ENCODE data around the gene ETV3L. TPM values are rescaled to one million over a fixed set of nuclear protein-coding genes. Genes with fewer than 3 reads are reported as not detected.

The ETV3L gene
- total and polyA plus RNA-seq, 5 donors from 2014 or later = not detected

DNA sequence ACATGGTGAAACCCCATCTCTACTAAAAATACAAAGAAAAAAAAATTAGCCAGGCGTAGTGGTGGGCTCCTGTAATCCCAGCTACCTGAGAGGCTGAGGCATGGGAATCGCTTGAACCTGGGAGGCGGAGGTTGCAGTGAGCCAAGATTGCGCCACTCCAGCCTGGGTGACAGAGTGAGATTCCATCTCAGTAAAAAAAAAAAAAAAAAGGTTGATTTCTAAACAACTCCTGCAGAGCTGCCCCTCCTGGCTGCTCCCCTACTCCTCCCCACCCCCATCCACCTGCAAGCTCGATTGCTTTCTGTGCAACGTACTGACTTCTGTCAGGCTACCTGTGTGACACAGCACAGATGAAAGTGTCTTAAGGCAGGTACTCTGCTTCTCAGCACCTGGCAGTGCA, 13.3 kb downstream of the ETV3L start:
- no peaks in the 10 kb centered on the region for H3K36me3 Mint-ChIP-seq

GRCh38 chr1:157085421-157085820, 14.2 kb downstream of the ETV3L start:
- no peak for DNase-seq
- peaks cover 0 to 5% (median 0%) of the 10 kb centered on the region in 4 donors for H3K4me1 Mint-ChIP-seq

More for the DNA sequence above, 13.3 kb downstream of the ETV3L start:
- no peak overlapping the region for H3K27ac Mint-ChIP-seq
- H3K36me3 ChIP-seq (ENCODE audit: control insufficient read depth, insufficient read depth, low read length) = no peaks in the 10 kb centered on the region
- H3K4me1 ChIP-seq (ENCODE audit: control insufficient read depth, insufficient read depth, low read length, poor library complexity, severe bottlenecking) = no peaks in the 10 kb centered on the region
- peaks cover 4% of the 10 kb centered on the region for H3K27me3 Mint-ChIP-seq
- peaks cover 0 to 1% (median 0%) of the 10 kb centered on the region in 7 donors for H3K9me3 Mint-ChIP-seq
- H3K4me3 Mint-ChIP-seq = no peak overlapping the region
- H3K27me3 ChIP-seq (ENCODE audit: control insufficient read depth, insufficient read depth, low read length) = peaks cover 6% of the 10 kb centered on the region
- H3K9me3 ChIP-seq (ENCODE audit: control insufficient read depth in 2 of 2, low read length in 2 of 2) = no peaks in the 10 kb centered on the region
- no peak for ATAC-seq (ENCODE audit: low read depth in 2 of 2)
- H3K4me1 Mint-ChIP-seq = peaks cover 0 to 5% (median 0%) of the 10 kb centered on the region in 4 donors
- H3K4me3 ChIP-seq (ENCODE audit: low read depth, low read length) = no peak overlapping the region
- no peak overlapping the region for H3K27ac ChIP-seq (ENCODE audit: insufficient read depth, low read length, poor library complexity, severe bottlenecking)
- DNase-seq = no peak

GRCh38 chr1:157084720-157085119, 14.9 kb downstream of the ETV3L start:
- Mint-ChIP-seq H3K27me3 (peaks cover 4% of the 10 kb centered on the region), H3K4me3 (no peak overlapping the region), H3K36me3 (no peaks in the 10 kb centered on the region), H3K27ac (no peak overlapping the region), H3K9me3 (peaks cover 0 to 1% (median 0%) of the 10 kb centered on the region in 7 donors), H3K4me1 (no peaks in the 10 kb centered on the region)
- Histone ChIP-seq H3K27ac (ENCODE audit: insufficient read depth, low read length, poor library complexity, severe bottlenecking) (no peak overlapping the region), H3K27me3 (ENCODE audit: control insufficient read depth, insufficient read depth, low read length) (peaks cover 6% of the 10 kb centered on the region), H3K36me3 (ENCODE audit: control insufficient read depth, insufficient read depth, low read length) (no peaks in the 10 kb centered on the region), H3K4me1 (ENCODE audit: control insufficient read depth, insufficient read depth, low read length, poor library complexity, severe bottlenecking) (no peaks in the 10 kb centered on the region), H3K4me3 (ENCODE audit: low read depth, low read length) (no peak overlapping the region), H3K9me3 (ENCODE audit: control insufficient read depth in 2 of 2, low read length in 2 of 2) (no peaks in the 10 kb centered on the region)
- ATAC-seq (ENCODE audit: low read depth in 2 of 2) = no peak
- DNase-seq = no peak

More at GRCh38 chr1:157085421-157085820, 14.2 kb downstream of the ETV3L start:
- Histone ChIP-seq H3K27me3 (ENCODE audit: control insufficient read depth, insufficient read depth, low read length) (peaks cover 6% of the 10 kb centered on the region), H3K4me1 (ENCODE audit: control insufficient read depth, insufficient read depth, low read length, poor library complexity, severe bottlenecking) (no peaks in the 10 kb centered on the region), H3K27ac (ENCODE audit: insufficient read depth, low read length, poor library complexity, severe bottlenecking) (no peak overlapping the region), H3K9me3 (ENCODE audit: control insufficient read depth in 2 of 2, low read length in 2 of 2) (no peaks in the 10 kb centered on the region), H3K4me3 (ENCODE audit: low read depth, low read length) (no peak overlapping the region), H3K36me3 (ENCODE audit: control insufficient read depth, insufficient read depth, low read length) (no peaks in the 10 kb centered on the region)
- no peak for ATAC-seq (ENCODE audit: low read depth in 2 of 2)
- Mint-ChIP-seq H3K4me3 (no peak overlapping the region), H3K27ac (no peak overlapping the region), H3K27me3 (peaks cover 4% of the 10 kb centered on the region), H3K36me3 (no peaks in the 10 kb centered on the region), H3K9me3 (peaks cover 0 to 1% (median 0%) of the 10 kb centered on the region in 7 donors)

DNA sequence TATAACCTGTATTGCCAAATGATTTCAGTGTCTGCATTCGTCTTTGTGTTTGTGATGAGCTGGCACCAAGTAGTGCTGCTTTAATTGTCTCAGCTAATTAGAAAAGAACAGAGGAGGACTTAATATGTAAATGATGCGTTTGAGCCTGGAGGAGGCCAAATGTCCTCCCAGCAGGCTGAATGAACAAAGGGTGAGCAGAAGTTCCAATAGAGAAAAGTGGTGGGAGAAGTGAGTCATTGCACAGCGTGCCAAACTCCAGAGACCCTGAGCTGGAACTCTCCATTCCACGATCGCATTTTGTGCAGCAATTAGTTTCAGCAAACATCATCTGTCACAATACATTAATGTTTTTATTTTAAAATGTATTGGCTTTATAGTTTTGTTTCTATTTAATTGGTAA, 17.9 kb downstream of the ETV3L start:
- no peak for DNase-seq
- ATAC-seq (ENCODE audit: low read depth in 2 of 2) = no peak
- Mint-ChIP-seq H3K27me3 (peaks cover 19% of the 10 kb centered on the region), H3K36me3 (no peaks in the 10 kb centered on the region), H3K27ac (no peak overlapping the region), H3K4me1 (no peaks in the 10 kb centered on the region), H3K4me3 (no peak overlapping the region), H3K9me3 (peaks cover 0 to 1% (median 0%) of the 10 kb centered on the region in 7 donors)
- Histone ChIP-seq H3K9me3 (ENCODE audit: control insufficient read depth in 2 of 2, low read length in 2 of 2) (no peaks in the 10 kb centered on the region), H3K4me1 (ENCODE audit: control insufficient read depth, insufficient read depth, low read length, poor library complexity, severe bottlenecking) (no peaks in the 10 kb centered on the region), H3K27ac (ENCODE audit: insufficient read depth, low read length, poor library complexity, severe bottlenecking) (no peak overlapping the region), H3K27me3 (ENCODE audit: control insufficient read depth, insufficient read depth, low read length) (peaks cover 12% of the 10 kb centered on the region), H3K36me3 (ENCODE audit: control insufficient read depth, insufficient read depth, low read length) (no peaks in the 10 kb centered on the region), H3K4me3 (ENCODE audit: low read depth, low read length) (no peak overlapping the region)

DNA sequence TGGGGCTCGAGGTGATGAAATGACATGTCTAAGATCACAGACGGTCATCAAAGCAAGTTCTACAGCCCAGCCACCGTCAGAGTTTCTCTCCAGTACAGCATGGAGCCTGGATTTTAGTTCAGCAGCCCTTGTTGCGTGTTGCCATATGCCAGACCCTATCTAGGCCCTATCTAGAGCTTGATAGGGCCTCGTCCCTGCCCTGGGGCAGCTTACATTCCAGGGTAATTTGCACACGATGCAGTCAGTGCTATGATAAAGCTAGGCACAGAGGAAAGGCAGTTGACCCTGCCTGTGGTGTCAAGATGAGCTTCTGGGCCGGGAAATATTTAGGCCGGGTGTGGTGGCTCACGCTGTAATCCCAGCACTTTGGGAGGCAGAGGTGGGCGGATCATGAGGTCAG, 18.9 kb downstream of the ETV3L start:
- Histone ChIP-seq H3K27me3 (ENCODE audit: control insufficient read depth, insufficient read depth, low read length) (peaks cover 17% of the 10 kb centered on the region), H3K9me3 (ENCODE audit: control insufficient read depth in 2 of 2, low read length in 2 of 2) (no peaks in the 10 kb centered on the region), H3K4me1 (ENCODE audit: control insufficient read depth, insufficient read depth, low read length, poor library complexity, severe bottlenecking) (no peaks in the 10 kb centered on the region), H3K36me3 (ENCODE audit: control insufficient read depth, insufficient read depth, low read length) (no peaks in the 10 kb centered on the region), H3K27ac (ENCODE audit: insufficient read depth, low read length, poor library complexity, severe bottlenecking) (no peak overlapping the region), H3K4me3 (ENCODE audit: low read depth, low read length) (no peak overlapping the region)
- H3K9me3 Mint-ChIP-seq = peaks cover 0 to 1% (median 0%) of the 10 kb centered on the region in 7 donors
- ATAC-seq (ENCODE audit: low read depth in 2 of 2) (no peak), DNase-seq (no peak)
- no peaks in the 10 kb centered on the region for H3K36me3 Mint-ChIP-seq
- H3K27ac Mint-ChIP-seq = no peak overlapping the region
- no peaks in the 10 kb centered on the region for H3K4me1 Mint-ChIP-seq
- H3K27me3 Mint-ChIP-seq = peaks cover 29% of the 10 kb centered on the region
- H3K4me3 Mint-ChIP-seq = no peak overlapping the region

- no peaks in the 10 kb centered on the region for H3K36me3 ChIP-seq (ENCODE audit: control insufficient read depth, insufficient read depth, low read length)
- H3K27me3 ChIP-seq (ENCODE audit: control insufficient read depth, insufficient read depth, low read length) = peaks cover 11% of the 10 kb centered on the region
- H3K27ac ChIP-seq (ENCODE audit: insufficient read depth, low read length, poor library complexity, severe bottlenecking) = no peak overlapping the region
- no peaks in the 10 kb centered on the region for H3K4me1 ChIP-seq (ENCODE audit: control insufficient read depth, insufficient read depth, low read length, poor library complexity, severe bottlenecking)
- peaks cover 0 to under 1% (median 0%) of the 10 kb centered on the region in 7 donors for H3K9me3 Mint-ChIP-seq
- H3K9me3 ChIP-seq (ENCODE audit: control insufficient read depth in 2 of 2, low read length in 2 of 2) = no peaks in the 10 kb centered on the region
- H3K4me1 Mint-ChIP-seq = peaks cover 0 to 6% (median 2%) of the 10 kb centered on the region in 4 donors
- peaks cover 52% of the 10 kb centered on the region for H3K27me3 Mint-ChIP-seq
- no peak overlapping the region for H3K4me3 ChIP-seq (ENCODE audit: low read depth, low read length)
- H3K36me3 Mint-ChIP-seq = no peaks in the 10 kb centered on the region
- ATAC-seq (ENCODE audit: low read depth in 2 of 2) (no peak), DNase-seq (no peak)
- no peak overlapping the region for H3K4me3 Mint-ChIP-seq
- no peak overlapping the region for H3K27ac Mint-ChIP-seq
These were observed 22.2 kb downstream of the ETV3L start for GRCh38 chr1:157077394-157077793.

GRCh38 chr1:157073944-157074685, 25.5 kb downstream of the ETV3L start:
- no peak overlapping the region for H3K4me3 ChIP-seq (ENCODE audit: low read depth, low read length)
- no peak overlapping the region for H3K4me3 Mint-ChIP-seq
- H3K36me3 ChIP-seq (ENCODE audit: control insufficient read depth, insufficient read depth, low read length) = no peaks in the 10 kb centered on the region
- ATAC-seq (ENCODE audit: low read depth in 2 of 2) = no peak
- DNase-seq = peak in 1 of 3 donors; percentile 42
- no peak overlapping the region for H3K27ac ChIP-seq (ENCODE audit: insufficient read depth, low read length, poor library complexity, severe bottlenecking)
- H3K27me3 Mint-ChIP-seq = peaks cover 48% of the 10 kb centered on the region
- H3K4me1 Mint-ChIP-seq = peaks cover 0 to 6% (median 2%) of the 10 kb centered on the region in 4 donors
- no peaks in the 10 kb centered on the region for H3K9me3 Mint-ChIP-seq
- H3K9me3 ChIP-seq (ENCODE audit: control insufficient read depth in 2 of 2, low read length in 2 of 2) = no peaks in the 10 kb centered on the region
- H3K27me3 ChIP-seq (ENCODE audit: control insufficient read depth, insufficient read depth, low read length) = peaks cover 22% of the 10 kb centered on the region
- H3K27ac Mint-ChIP-seq = no peak overlapping the region
- H3K36me3 Mint-ChIP-seq = no peaks in the 10 kb centered on the region
- H3K4me1 ChIP-seq (ENCODE audit: control insufficient read depth, insufficient read depth, low read length, poor library complexity, severe bottlenecking) = no peaks in the 10 kb centered on the region

DNA sequence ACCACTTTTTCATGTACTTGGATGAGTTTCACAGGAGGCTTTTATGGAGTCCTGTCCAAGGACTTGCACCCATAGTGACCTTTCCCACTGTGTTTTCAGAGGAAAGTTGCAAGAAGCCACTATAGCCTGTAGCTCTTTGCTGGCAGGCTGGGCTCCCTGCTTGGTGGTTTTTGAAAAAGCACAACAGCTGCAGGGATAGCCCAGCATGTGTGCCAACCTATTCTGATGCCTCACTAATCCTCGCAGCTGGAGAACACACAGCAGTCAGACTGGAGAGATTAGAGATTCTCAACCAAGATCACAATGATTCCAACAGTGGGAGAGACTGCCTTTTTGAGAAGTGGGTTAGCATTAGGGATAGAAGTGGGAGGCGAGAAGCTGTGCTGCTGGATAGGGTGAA, 30.0 kb downstream of the ETV3L start:
- Histone ChIP-seq H3K27me3 (ENCODE audit: control insufficient read depth, insufficient read depth, low read length) (peaks cover 21% of the 10 kb centered on the region), H3K4me3 (ENCODE audit: low read depth, low read length) (no peak overlapping the region), H3K27ac (ENCODE audit: insufficient read depth, low read length, poor library complexity, severe bottlenecking) (no peak overlapping the region), H3K4me1 (ENCODE audit: control insufficient read depth, insufficient read depth, low read length, poor library complexity, severe bottlenecking) (no peaks in the 10 kb centered on the region), H3K36me3 (ENCODE audit: control insufficient read depth, insufficient read depth, low read length) (no peaks in the 10 kb centered on the region), H3K9me3 (ENCODE audit: control insufficient read depth in 2 of 2, low read length in 2 of 2) (no peaks in the 10 kb centered on the region)
- Mint-ChIP-seq H3K4me1 (peaks cover 0 to 6% (median 2%) of the 10 kb centered on the region in 4 donors), H3K36me3 (no peaks in the 10 kb centered on the region), H3K4me3 (no peak overlapping the region), H3K27me3 (peaks cover 36% of the 10 kb centered on the region), H3K27ac (no peak overlapping the region), H3K9me3 (peaks cover 0 to 7% (median 0%) of the 10 kb centered on the region in 7 donors)
- ATAC-seq (ENCODE audit: low read depth in 2 of 2) (no peak), DNase-seq (no peak)

Measured in CD4-positive, CD25-positive, alpha-beta regulatory T cell (primary cell).